Stimulated activated CD4-positive, alpha-beta T cell treated with anti-CD3 and anti-CD28 coated beads, Interleukin-1b, Interleukin-23, amount 100 ng/mL, for 24 hours (primary cell): Measurements from ENCODE around the gene GGTLC3.
"Not testable (repeated sequence)": the region's sequence is repeated elsewhere in the genome, so short reads cannot be mapped to it uniquely, and the experiment has no call there.

Experiments
- DNase-seq, 4 experiments: peaks; one replicate each; pipeline ENCODE4 v3.0.0-alpha.2; 2020; ENCODE audit warnings: low read depth in 4 of 4, low spot score in 1 of 4

Gene GGTLC3

GRCh38 chr22:18522762-18523161, 4.8 kb upstream of the GGTLC3 start:
- DNase-seq: not testable (repeated sequence)

- not testable (repeated sequence) for DNase-seq
Measured at GRCh38 chr22:18513454-18513853, 4.5 kb downstream of the GGTLC3 start.

GRCh38 chr22:18512378-18512777, 5.6 kb downstream of the GGTLC3 start:
- not testable (repeated sequence) for DNase-seq

GRCh38 chr22:18511327-18511726, 6.6 kb downstream of the GGTLC3 start:
- DNase-seq: not testable (repeated sequence)

- not testable (repeated sequence) for DNase-seq
Measured at GRCh38 chr22:18496227-18496626, 21.7 kb downstream of the GGTLC3 start.
